GM23338 (cell line): Measurements from ENCODE around the gene RYR3. TPM values are rescaled to one million over a fixed set of nuclear protein-coding genes. Genes with fewer than 3 reads are reported as not detected.

ENCODE experiments used
- ATAC-seq: fragments of 200-7000 bp; cut with Tn5 transposase; 3 replicates; pipeline ENCODE4 v1.9.1; 2020
- DNase-seq: peaks from one replicate; pipeline ENCODE4 v3.0.0-alpha.2; 2015; ENCODE audit warnings: low spot score
- H2AFZ ChIP-seq: fragments of 200-600 bp; sonication (generic); 2 replicates; pipeline ENCODE4 v1.8.0; 2016; ENCODE audit warnings: antibody characterized with exemption, mild to moderate bottlenecking, moderate library complexity
- H3F3A ChIP-seq: fragments of 200-600 bp; sonication (generic); replicated peaks from 2 replicates; pipeline ENCODE4 v1.8.0; 2017; ENCODE audit warnings: antibody characterized with exemption, mixed run types, low read depth
- H3K27ac ChIP-seq: fragments of 200-600 bp; sonication (generic); 2 replicates; pipeline ENCODE4 v1.6.1; 2016; ENCODE audit warnings: low read depth
- H3K27me3 ChIP-seq: fragments of 200-600 bp; sonication (generic); 2 replicates; pipeline ENCODE4 v1.8.0; 2016; ENCODE audit warnings: mild to moderate bottlenecking, mixed run types, moderate library complexity; ENCODE audit not compliant: insufficient read depth
- H3K36me3 ChIP-seq: fragments of 200-600 bp; sonication (generic); 2 replicates; pipeline ENCODE4 v1.8.0; 2016; ENCODE audit warnings: mild to moderate bottlenecking; ENCODE audit not compliant: insufficient read depth
- H3K4me1 ChIP-seq: fragments of 200-600 bp; sonication (generic); 2 replicates; pipeline ENCODE4 v1.8.0; 2016; ENCODE audit warnings: mild to moderate bottlenecking, moderate library complexity; ENCODE audit not compliant: insufficient read depth
- H3K4me2 ChIP-seq: fragments of 200-600 bp; sonication (generic); 2 replicates; pipeline ENCODE4 v1.7.1; 2017; ENCODE audit warnings: mixed run types
- H3K4me3 ChIP-seq: fragments of 200-600 bp; sonication (generic); 2 replicates; pipeline ENCODE4 v1.6.1; 2016; ENCODE audit warnings: mixed run types
- H3K79me2 ChIP-seq: fragments of 200-600 bp; sonication (generic); replicated peaks from 2 replicates; pipeline ENCODE4 v1.8.0; 2017; ENCODE audit warnings: mild to moderate bottlenecking; ENCODE audit not compliant: insufficient read depth
- H3K9me2 ChIP-seq: fragments of 200-600 bp; sonication (generic); 2 replicates; pipeline ENCODE4 v1.8.0; 2017; ENCODE audit not compliant: insufficient read depth
- H4K20me1 ChIP-seq: fragments of 200-600 bp; sonication (generic); replicated peaks from 2 replicates; pipeline ENCODE4 v1.8.0; 2017; ENCODE audit warnings: mild to moderate bottlenecking; ENCODE audit not compliant: insufficient read depth
- H3K27ac Mint-ChIP-seq: 2 replicates; pipeline ENCODE4 v1.8.0; 2020; ENCODE audit warnings: inconsistent platforms, mild to moderate bottlenecking, moderate library complexity, mixed read lengths
- H3K27me3 Mint-ChIP-seq: 3 replicates; pipeline ENCODE4 v1.8.0; 2022; ENCODE audit warnings: low read depth, mild to moderate bottlenecking, moderate library complexity, mixed read lengths, inconsistent platforms; ENCODE audit not compliant: insufficient read depth, poor library complexity
- H3K36me3 Mint-ChIP-seq: 3 replicates; pipeline ENCODE4 v1.8.0; 2021; ENCODE audit warnings: low read depth, mild to moderate bottlenecking, inconsistent platforms, moderate library complexity, mixed read lengths
- H3K4me1 Mint-ChIP-seq: 3 replicates; pipeline ENCODE4 v1.8.0; 2020; ENCODE audit warnings: mild to moderate bottlenecking, inconsistent platforms, mixed read lengths
- H3K4me3 Mint-ChIP-seq: 3 replicates; pipeline ENCODE4 v1.8.0; 2021; ENCODE audit warnings: moderate library complexity, mild to moderate bottlenecking, inconsistent platforms, mixed read lengths
- H3K9me3 Mint-ChIP-seq: 3 replicates; pipeline ENCODE4 v1.8.0; 2020; ENCODE audit warnings: moderate library complexity, mild to moderate bottlenecking, inconsistent platforms, mixed read lengths
- CTCF ChIP-seq, 2 experiments: fragments of 200-600 bp in 1 of 2; sonication (generic) in 1 of 2; conservative IDR thresholded peaks; 2 replicates each; pipeline versions ENCODE4 v1.5.1 to v1.6.1; 2016 to 2017; ENCODE audit warnings: antibody characterized with exemption in 2 of 2, low read depth in 2 of 2, mild to moderate bottlenecking in 2 of 2, moderate library complexity in 1 of 2
- EZH2 ChIP-seq: fragments of 200-600 bp; sonication (generic); IDR thresholded peaks from one replicate; pipeline ENCODE4 v1.8.0; 2017; ENCODE audit warnings: antibody characterized with exemption, mild to moderate bottlenecking, low read depth; ENCODE audit not compliant: unreplicated experiment
- NANOG ChIP-seq: IDR thresholded peaks from 2 replicates; pipeline ENCODE4 v1.6.1; 2016; ENCODE audit warnings: antibody characterized with exemption, borderline replicate concordance
- POLR2AphosphoS5 ChIP-seq: IDR thresholded peaks from 2 replicates; pipeline ENCODE4 v1.6.1; 2016; ENCODE audit warnings: antibody characterized with exemption, low read depth
- ZNF114 ChIP-seq: fragments of 250-450 bp; sonication (Bioruptor Pico); IDR thresholded peaks from 2 replicates; pipeline ENCODE4 v1.5.0; 2020; ENCODE audit warnings: mild to moderate bottlenecking, moderate library complexity
- ZNF331 ChIP-seq: fragments of 250-450 bp; sonication (Bioruptor Pico); IDR thresholded peaks from 2 replicates; pipeline ENCODE4 v1.5.0; 2020; ENCODE audit warnings: low read depth, mild to moderate bottlenecking, moderate library complexity
- ZNF462 ChIP-seq: fragments of 250-450 bp; sonication (Bioruptor Pico); IDR thresholded peaks from 2 replicates; pipeline ENCODE4 v1.5.0; 2020; ENCODE audit warnings: mild to moderate bottlenecking, moderate library complexity
- polyA plus RNA-seq: library from polyadenylated mRNA; unstranded; fragments of >200 nt; fragmentation: Nextera tagmentation; extraction: Ambion mirVana; gene quantifications from 2 replicates; pipeline ENCODE4 v1.2.1, GENCODE V29; 2016
- total RNA-seq: library from RNA; depleted of rRNA; stranded (reverse); fragments of >200 nt; shearing (Covaris generic); gene quantifications from 2 replicates; pipeline ENCODE4 v1.2.3, GENCODE V29; 2014
- TF ChIP-seq, protein P1 (sequence below): IDR thresholded peaks from one replicate; pipeline ENCODE4 v1.6.1; 2018; ENCODE audit warnings: antibody characterized with exemption; ENCODE audit not compliant: unreplicated experiment

RYR3 gene
- total and polyA plus RNA-seq, 2 experiments from 2014 or later, result 1.1 to 1.2 TPM

GRCh38 chr15:33396475-33396874 is 85.7 kb downstream of the RYR3 start:
- no peak overlapping the region for H3K27ac ChIP-seq
- H3F3A ChIP-seq, result no peaks in the 10 kb centered on the region
- Mint-ChIP-seq H3K36me3 (no peaks in the 10 kb centered on the region), H3K4me1 (peaks cover 29% of the 10 kb centered on the region), H3K27ac (peak overlapping the region; percentile 57), H3K4me3 (no peak overlapping the region), H3K27me3 (no peaks in the 10 kb centered on the region), H3K9me3 (no peaks in the 10 kb centered on the region)
- no peak overlapping the region for H2AFZ ChIP-seq
- TF ChIP-seq ZNF331 (no peak), CTCF (conservative IDR thresholded peaks at IDR 0.05; ENCODE audit: low read depth in 2 of 2) (no peak), NANOG (no peak), EZH2 (no peak), ZNF114 (CRISPR knock-in tag) (no peak), POLR2AphosphoS5 (no peak), ZNF462 (no peak)
- TF ChIP-seq, protein P1, sequence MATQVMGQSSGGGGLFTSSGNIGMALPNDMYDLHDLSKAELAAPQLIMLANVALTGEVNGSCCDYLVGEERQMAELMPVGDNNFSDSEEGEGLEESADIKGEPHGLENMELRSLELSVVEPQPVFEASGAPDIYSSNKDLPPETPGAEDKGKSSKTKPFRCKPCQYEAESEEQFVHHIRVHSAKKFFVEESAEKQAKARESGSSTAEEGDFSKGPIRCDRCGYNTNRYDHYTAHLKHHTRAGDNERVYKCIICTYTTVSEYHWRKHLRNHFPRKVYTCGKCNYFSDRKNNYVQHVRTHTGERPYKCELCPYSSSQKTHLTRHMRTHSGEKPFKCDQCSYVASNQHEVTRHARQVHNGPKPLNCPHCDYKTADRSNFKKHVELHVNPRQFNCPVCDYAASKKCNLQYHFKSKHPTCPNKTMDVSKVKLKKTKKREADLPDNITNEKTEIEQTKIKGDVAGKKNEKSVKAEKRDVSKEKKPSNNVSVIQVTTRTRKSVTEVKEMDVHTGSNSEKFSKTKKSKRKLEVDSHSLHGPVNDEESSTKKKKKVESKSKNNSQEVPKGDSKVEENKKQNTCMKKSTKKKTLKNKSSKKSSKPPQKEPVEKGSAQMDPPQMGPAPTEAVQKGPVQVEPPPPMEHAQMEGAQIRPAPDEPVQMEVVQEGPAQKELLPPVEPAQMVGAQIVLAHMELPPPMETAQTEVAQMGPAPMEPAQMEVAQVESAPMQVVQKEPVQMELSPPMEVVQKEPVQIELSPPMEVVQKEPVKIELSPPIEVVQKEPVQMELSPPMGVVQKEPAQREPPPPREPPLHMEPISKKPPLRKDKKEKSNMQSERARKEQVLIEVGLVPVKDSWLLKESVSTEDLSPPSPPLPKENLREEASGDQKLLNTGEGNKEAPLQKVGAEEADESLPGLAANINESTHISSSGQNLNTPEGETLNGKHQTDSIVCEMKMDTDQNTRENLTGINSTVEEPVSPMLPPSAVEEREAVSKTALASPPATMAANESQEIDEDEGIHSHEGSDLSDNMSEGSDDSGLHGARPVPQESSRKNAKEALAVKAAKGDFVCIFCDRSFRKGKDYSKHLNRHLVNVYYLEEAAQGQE, result no peak
- H3K4me3 ChIP-seq, result no peak overlapping the region
- H3K9me2 ChIP-seq, result no peaks in the 10 kb centered on the region
- no peaks in the 10 kb centered on the region for H3K27me3 ChIP-seq
- ATAC-seq (no peak), DNase-seq (no peak)
- H3K4me2 ChIP-seq, result no peak overlapping the region
- no peaks in the 10 kb centered on the region for H3K79me2 ChIP-seq
- H3K4me1 ChIP-seq, result peaks cover 13% of the 10 kb centered on the region
- no peaks in the 10 kb centered on the region for H3K36me3 ChIP-seq
- no peaks in the 10 kb centered on the region for H4K20me1 ChIP-seq
